Sigmoid colon (tissue), 4 donors: ENCODE data around the gene FITM1.

Source experiments
- POLR2AphosphoS5 ChIP-seq, 4 donors: sonication (generic); formaldehyde crosslinking; IDR thresholded peaks; one replicate each; pipeline ENCODE4 v1.6.1; 2017; ENCODE audit warnings: antibody characterized with exemption in 4 of 4
- TF ChIP-seq, protein P1 (sequence below), 4 experiments: fragments of 450-650 bp in 3 of 4; fragments of 200-600 bp in 1 of 4; IDR thresholded peaks; one replicate each; pipeline ENCODE4 v1.5.1; 2016 to 2019; ENCODE audit warnings: antibody characterized with exemption in 4 of 4, mild to moderate bottlenecking in 3 of 4, moderate library complexity in 2 of 4

- TF ChIP-seq, protein P1, sequence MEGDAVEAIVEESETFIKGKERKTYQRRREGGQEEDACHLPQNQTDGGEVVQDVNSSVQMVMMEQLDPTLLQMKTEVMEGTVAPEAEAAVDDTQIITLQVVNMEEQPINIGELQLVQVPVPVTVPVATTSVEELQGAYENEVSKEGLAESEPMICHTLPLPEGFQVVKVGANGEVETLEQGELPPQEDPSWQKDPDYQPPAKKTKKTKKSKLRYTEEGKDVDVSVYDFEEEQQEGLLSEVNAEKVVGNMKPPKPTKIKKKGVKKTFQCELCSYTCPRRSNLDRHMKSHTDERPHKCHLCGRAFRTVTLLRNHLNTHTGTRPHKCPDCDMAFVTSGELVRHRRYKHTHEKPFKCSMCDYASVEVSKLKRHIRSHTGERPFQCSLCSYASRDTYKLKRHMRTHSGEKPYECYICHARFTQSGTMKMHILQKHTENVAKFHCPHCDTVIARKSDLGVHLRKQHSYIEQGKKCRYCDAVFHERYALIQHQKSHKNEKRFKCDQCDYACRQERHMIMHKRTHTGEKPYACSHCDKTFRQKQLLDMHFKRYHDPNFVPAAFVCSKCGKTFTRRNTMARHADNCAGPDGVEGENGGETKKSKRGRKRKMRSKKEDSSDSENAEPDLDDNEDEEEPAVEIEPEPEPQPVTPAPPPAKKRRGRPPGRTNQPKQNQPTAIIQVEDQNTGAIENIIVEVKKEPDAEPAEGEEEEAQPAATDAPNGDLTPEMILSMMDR (IDR thresholded peaks at IDR 0.05): no peak
- TF ChIP-seq POLR2AphosphoS5 (IDR thresholded peaks at IDR 0.05): no peak
These were observed 47.9 kb upstream of the FITM1 start for GRCh38 chr14:24082411-24083080.
